Measurements from ENCODE around the gene AHCYL2. TPM values are rescaled to one million over a fixed set of nuclear protein-coding genes. Genes with fewer than 3 reads are reported as not detected.

Gene AHCYL2
- total RNA-seq, result 10 to 100 TPM; 14.7 to 22.6 (median 16.9) TPM

DNA sequence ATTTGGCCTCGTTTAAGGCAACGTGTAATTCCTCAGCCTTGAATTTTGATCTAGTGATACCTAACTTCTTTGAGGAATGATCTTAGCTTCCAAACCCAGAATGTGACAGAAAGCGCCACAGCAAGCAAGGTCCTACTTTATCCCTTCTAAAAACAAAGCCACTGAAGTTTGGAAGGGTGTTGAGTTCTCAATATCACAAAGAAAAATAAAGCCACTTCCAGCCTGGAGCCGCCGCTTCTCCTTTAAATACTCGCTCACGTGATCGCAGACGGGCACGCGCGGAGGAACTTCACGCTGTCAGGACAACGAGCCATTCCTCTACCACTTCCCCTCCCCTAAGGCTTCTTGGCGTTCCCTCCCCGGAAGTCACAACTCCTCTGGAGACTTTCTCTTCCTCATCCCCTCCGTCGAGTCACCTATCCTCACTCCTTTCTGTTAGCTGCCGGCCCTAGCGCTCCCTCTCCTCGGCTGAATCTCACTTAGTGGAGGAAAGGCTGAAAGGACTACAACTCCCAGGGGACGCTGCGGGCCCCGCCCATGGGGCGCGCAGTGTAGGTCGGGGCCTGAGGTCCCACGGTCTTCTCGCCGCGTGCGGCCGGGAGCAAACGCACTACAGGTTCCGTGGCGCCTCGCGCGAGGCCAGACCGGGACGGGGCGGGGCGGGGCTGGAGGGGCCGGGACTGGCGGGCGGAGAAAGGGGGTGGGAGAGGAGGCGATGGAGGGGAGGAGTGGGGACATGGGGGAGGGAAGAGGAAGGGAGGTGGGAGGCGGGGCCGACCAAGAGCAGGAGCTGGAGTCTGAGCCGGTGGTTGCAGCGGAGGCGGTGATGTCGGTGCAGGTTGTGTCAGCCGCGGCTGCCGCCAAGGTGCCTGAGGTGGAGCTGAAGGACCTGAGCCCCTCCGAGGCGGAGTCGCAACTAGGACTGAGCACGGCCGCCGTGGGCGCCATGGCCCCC lies at the start of gene AHCYL2:
TSS of gene AHCYL2 (plus strand) at position 780 of the 955 bp plus-strand sequence.
- TF ChIP-seq, protein P1, sequence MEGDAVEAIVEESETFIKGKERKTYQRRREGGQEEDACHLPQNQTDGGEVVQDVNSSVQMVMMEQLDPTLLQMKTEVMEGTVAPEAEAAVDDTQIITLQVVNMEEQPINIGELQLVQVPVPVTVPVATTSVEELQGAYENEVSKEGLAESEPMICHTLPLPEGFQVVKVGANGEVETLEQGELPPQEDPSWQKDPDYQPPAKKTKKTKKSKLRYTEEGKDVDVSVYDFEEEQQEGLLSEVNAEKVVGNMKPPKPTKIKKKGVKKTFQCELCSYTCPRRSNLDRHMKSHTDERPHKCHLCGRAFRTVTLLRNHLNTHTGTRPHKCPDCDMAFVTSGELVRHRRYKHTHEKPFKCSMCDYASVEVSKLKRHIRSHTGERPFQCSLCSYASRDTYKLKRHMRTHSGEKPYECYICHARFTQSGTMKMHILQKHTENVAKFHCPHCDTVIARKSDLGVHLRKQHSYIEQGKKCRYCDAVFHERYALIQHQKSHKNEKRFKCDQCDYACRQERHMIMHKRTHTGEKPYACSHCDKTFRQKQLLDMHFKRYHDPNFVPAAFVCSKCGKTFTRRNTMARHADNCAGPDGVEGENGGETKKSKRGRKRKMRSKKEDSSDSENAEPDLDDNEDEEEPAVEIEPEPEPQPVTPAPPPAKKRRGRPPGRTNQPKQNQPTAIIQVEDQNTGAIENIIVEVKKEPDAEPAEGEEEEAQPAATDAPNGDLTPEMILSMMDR (IDR thresholded peaks at IDR 0.05; ENCODE audit: low read depth), result no peak

DNA sequence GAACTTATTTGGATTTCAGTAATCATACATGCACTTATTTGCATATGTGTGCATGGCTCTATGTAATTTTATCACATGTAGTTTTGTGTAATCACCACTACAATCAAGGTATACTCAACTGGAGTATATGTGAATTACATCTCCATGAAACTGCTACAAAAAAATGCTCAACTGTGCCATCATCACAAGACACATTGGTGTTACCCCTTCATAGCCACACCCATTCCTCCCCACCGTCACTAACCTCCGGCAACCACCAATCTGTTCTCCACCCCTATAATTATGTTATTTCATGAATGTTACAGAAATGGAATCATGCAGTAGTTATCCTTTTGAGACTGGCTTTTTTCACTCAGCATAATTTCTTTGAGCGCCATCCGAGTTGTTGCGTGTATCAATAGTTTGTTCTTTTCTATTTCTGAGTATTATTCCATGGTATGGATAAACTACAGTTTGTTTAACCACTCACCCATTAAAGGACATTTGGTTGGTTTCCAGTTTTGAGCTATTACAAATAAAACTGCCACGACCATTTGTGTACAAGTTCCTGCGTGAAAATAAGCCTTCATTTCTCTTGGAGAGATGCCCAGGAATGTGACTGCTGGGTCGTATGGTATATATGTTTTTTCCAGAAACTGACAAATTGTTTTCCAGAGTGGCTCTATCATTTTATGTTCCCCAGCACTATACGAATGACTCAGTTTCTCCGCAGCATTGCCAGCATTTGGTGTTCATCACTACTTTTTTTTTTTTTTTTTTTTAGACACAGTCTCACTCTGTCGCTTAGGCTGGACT lies 47.7 kb upstream of the AHCYL2 start:
- TF ChIP-seq, protein P1 (IDR thresholded peaks at IDR 0.05; ENCODE audit: low read depth), result no peak

DNA sequence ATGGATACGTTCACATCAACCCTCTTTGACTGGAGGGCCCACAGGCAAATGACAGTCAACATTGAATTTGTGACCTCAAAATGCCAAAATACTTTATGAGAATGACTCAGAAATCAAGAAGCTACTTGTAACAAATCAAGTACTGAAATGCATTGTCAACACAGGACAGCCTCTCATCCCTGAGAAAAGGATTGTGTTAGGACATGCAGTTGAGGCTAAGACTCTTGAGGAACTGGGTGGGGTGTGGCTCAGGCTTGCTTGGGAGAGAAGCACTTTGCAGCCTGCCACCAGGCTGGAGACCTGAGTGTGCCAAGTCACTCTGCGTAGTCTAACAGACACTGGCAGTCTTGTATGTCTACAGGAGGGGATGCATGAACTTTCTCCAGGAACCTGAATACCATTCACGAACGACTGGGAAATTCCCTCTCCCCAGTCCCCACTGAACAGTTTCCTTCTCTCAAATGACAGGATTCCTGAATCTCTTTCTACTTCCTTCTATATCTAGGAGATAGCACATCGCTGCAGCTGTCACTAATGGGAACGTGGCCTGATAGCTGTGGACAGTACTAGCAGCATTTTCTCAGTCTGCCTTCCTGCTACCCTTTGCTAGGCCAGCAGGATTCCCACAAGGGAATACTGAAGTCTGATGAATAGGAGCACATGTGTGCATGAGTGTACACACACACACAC lies 39.7 kb upstream of the AHCYL2 start:
- TF ChIP-seq, protein P1 (IDR thresholded peaks at IDR 0.05; ENCODE audit: low read depth), result no peak

DNA sequence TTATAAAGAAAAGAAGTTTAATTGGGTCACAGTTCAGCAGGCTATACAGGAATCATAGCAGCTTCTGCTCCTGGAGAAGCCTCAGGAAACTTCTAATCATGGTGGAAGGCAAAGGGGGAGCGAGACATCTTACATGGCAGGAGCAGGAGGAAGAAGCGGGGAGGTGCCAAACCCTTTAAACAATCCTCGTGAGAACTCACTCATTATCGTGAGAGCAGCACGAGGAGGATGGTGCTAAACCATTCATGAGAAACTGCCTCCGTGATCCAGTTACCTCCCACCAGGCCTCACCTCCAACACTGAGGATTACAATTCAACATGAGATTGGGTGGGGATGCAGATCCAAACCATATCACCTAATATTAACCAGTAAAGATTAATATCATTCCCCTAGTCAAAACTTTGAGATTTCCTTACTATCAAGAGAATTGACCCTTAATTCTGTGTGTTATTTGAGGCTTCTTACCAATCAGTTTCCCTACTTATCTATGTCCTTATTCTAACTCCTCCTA lies 38.0 kb upstream of the AHCYL2 start:
- TF ChIP-seq, protein P1 (IDR thresholded peaks at IDR 0.05; ENCODE audit: low read depth), result no peak

DNA sequence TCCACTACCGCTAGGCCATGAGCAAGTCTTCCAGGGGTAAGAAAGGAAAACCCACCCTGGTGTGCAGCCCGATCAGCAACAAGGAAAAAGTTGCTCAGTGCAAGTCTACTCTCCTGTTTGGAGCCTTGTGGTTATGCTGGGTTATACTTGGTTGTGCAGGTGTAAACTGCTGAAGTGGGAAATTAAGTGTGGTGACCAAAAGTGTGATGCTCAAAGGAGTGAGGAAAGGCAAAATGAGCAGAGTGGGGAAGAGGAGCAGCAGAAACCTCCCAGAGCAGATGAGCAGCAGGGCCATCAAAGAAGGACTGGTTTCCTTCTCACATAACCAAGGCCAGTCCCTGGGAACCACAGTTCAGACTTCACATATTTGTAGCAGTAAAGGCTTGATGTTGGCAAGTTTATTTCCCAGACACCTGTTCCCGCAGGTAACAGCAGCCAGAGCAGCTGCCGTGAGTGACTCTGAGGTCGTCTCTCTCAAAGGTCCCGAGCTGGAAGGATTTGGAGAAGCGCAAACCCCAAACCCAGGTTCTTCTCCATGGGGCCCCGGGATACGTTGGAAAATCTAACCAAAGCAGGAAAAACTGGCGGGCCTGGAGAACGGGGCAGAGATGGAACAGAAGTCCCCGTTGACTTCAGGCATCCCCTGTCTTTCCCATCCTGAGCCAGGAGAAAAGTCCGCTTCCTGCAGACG lies 37.0 kb upstream of the AHCYL2 start:
- TF ChIP-seq, protein P1 (IDR thresholded peaks at IDR 0.05; ENCODE audit: low read depth), result no peak

DNA sequence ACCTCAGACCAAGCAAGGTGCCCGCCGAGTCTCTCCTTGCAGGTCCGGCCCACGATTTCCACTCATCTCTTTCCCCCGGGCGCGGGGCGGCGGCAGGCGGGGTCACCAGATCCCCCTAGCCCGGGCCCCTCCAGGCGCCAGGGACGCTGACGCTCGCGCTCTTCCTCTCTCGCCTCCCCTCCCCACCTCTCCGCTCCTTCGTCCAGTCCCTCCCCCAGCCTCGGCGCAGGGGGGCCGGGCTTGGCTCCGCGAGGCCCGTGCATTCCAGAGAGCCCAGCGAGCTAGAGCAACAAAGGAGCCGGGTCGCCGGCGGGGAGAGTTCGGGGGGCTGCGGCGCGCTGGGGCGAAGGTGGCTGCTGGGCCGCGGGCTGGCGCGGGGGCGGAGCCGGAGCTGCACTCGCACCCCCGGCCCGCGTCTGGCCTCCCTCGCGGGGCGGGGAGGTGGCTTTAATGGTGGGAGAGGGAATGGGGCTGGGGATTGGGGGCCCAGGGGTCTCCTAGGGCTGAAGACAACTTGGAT lies 36.4 kb upstream of the AHCYL2 start, which contains the start of gene SMO:
TSS of gene SMO (plus strand) at position 262 of the 520 bp plus-strand sequence. CDS start 519 bp downstream, outside the sequence.
- TF ChIP-seq, protein P1 (IDR thresholded peaks at IDR 0.05; ENCODE audit: low read depth), result no peak
